Testis (tissue), 3 donors: ENCODE measurements around the gene VAMP1. TPM values are rescaled to one million over a fixed set of nuclear protein-coding genes. Genes with fewer than 3 reads are reported as not detected.

Experiments
- DNase-seq: peaks from one replicate; pipeline ENCODE4 v3.0.0-alpha.2; 2019
- H3K27ac ChIP-seq, 2 donors: fragments of 200-600 bp; sonication (generic); one replicate each; pipeline ENCODE4 v1.5.1; 2019
- H3K27me3 ChIP-seq: fragments of 200-600 bp; sonication (generic); one replicate; pipeline ENCODE4 v1.5.1; 2019
- H3K36me3 ChIP-seq: fragments of 200-600 bp; sonication (generic); one replicate; pipeline ENCODE4 v1.5.1; 2017; ENCODE audit warnings: low read depth; ENCODE audit errors: missing control alignments
- H3K4me1 ChIP-seq: fragments of 200-600 bp; sonication (generic); one replicate; pipeline ENCODE4 v1.5.1; 2019
- H3K4me3 ChIP-seq, 2 donors: fragments of 200-600 bp; sonication (generic); one replicate each; pipeline ENCODE4 v1.5.1; 2017 to 2019
- H3K9me3 ChIP-seq: fragments of 200-600 bp; sonication (generic); one replicate; pipeline ENCODE4 v1.5.1; 2017
- CTCF ChIP-seq, 3 experiments: fragments of 450-650 bp in 2 of 3; fragments of 200-600 bp in 1 of 3; sonication (generic) in 1 of 3; IDR thresholded peaks; one replicate each; pipeline ENCODE4 v1.5.1; 2016 to 2019; ENCODE audit warnings: antibody characterized with exemption in 3 of 3, mild to moderate bottlenecking in 2 of 3, moderate library complexity in 1 of 3
- POLR2A ChIP-seq: fragments of 450-650 bp; IDR thresholded peaks from one replicate; pipeline ENCODE4 v1.6.1; 2017; ENCODE audit warnings: antibody characterized with exemption, mild to moderate bottlenecking, moderate library complexity
- WGBS, 2 donors: methylation state at CpG; one replicate each; pipeline ENCODE4 v1.1.5; 2018; 5-methylcytosine and 5-hydroxymethylcytosine counted together
- intact Hi-C: fragments of 100-400 bp; cut with DNase I; formaldehyde crosslinking; loops from one replicate; pipeline ENCODE4 v1.15.1; 2023; ENCODE audit warnings: low total_unique reads
- polyA plus RNA-seq: library from polyadenylated mRNA; stranded (reverse); fragments of 350-450 nt; fragmentation: Illumina TruSeq; extraction: RNeasy Lipid Tissue Mini Kit (QIAGEN cat#74804); gene quantifications from one replicate; pipeline ENCODE4 v1.2.3, GENCODE V29; 2014; ENCODE audit warnings: low read depth, low replicate concordance; ENCODE audit not compliant: insufficient read depth
- total RNA-seq, 2 donors: library from RNA; depleted of rRNA; stranded (reverse); fragments of >200 nt; gene quantifications; one replicate each; pipeline ENCODE4 v1.2.3, GENCODE V29; 2016

The VAMP1 gene
- total and polyA plus RNA-seq, 3 donors from 2014 or later: 12.7 to 18.3 (median 15.0) TPM

DNA sequence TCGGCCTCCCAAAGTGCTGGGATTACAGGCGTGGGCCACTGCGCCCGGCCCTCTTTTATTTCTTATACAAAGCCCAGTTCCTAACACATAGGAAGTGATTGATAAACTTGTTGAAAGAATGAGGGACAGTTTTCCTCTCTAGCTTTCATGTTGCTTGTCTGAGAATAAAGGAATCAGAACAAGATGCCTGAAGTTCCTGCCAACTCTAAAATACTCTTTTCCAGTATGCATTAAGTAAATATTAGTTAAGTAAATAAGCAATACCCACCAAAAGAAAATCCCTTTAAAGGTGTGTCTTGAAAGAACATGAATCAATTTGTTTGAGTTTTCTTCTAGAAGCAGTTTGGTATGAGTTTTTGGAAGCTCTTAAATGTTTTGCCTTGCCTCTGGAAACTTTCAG, 50.1 kb downstream of the VAMP1 start:
- intact Hi-C loops: no loop called here
- no peak for DNase-seq
- H3K27ac ChIP-seq: no peak overlapping the region
- no peaks in the 10 kb centered on the region for H3K27me3 ChIP-seq
- WGBS, 2 donors: 73% methylated on average over 4 of the region's 4 CpGs
- TF ChIP-seq POLR2A (no peak), CTCF (IDR thresholded peaks at IDR 0.05) (no peak)
- peaks cover 11% of the 10 kb centered on the region for H3K4me1 ChIP-seq
- H3K9me3 ChIP-seq: no peaks in the 10 kb centered on the region
- no peak overlapping the region for H3K4me3 ChIP-seq
- H3K36me3 ChIP-seq: no peaks in the 10 kb centered on the region

DNA sequence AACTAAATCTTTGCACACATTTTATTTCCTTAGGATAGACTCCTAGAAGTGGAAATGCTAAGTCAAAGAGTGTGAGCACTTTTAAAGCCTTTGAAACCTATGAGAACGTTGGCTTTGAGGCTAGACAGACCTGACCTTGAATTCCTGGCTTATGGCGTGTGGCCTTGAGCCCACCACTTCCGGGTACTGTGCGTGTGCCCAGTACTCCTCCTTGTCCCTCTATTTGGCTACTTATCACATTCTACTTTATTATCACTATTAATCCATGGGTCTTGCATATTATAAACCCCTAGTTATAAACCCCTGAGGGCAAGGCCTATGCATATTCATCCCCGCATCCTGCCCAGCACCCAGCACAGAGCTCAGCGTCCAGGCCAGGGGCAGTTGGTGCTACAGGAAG, 51.7 kb downstream of the VAMP1 start:
- peak overlapping the region in 1 of 2 donors; percentile 30 for H3K27ac ChIP-seq
- no peaks in the 10 kb centered on the region for H3K9me3 ChIP-seq
- TF ChIP-seq CTCF (IDR thresholded peaks at IDR 0.05) (no peak), POLR2A (no peak)
- DNase-seq: no peak
- peaks cover 9% of the 10 kb centered on the region for H3K4me1 ChIP-seq
- no peak overlapping the region for H3K4me3 ChIP-seq
- H3K27me3 ChIP-seq: no peaks in the 10 kb centered on the region
- intact Hi-C loops: no loop called here
- H3K36me3 ChIP-seq: no peaks in the 10 kb centered on the region
- 34 to 50% methylated on average over 6 of the region's 6 CpGs for WGBS, 2 donors

DNA sequence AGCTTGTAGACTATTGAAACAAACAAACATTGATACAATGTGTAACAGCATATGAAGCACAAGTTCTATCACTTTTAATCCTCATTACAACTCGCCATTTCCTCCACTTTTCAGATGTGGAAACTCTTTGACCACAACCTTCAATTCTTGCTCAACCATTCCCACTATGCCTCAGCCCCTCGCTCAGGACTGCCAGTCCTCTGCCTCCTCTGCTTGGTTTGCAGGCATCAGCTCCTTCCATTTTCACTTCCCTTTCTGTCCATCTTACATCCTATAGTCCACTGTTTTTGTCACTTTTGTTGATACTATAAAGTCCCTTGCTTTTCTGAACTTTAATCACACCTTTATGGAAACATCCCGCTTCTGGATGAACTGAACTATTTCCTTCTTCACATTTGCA, 53.9 kb downstream of the VAMP1 start:
- TF ChIP-seq CTCF (IDR thresholded peaks at IDR 0.05) (no peak), POLR2A (no peak)
- intact Hi-C loops: no loop called here
- Histone ChIP-seq H3K27ac (no peak overlapping the region), H3K9me3 (no peaks in the 10 kb centered on the region), H3K27me3 (no peaks in the 10 kb centered on the region), H3K4me1 (peaks cover 6% of the 10 kb centered on the region), H3K4me3 (no peak overlapping the region), H3K36me3 (no peaks in the 10 kb centered on the region)
- WGBS, 2 donors: 84 to 91% methylated on average over 3 of the region's 3 CpGs
- no peak for DNase-seq

Other genes with a start within 250 kb of the VAMP1 start
- gene PLEKHG6, start 160.0 kb downstream of the VAMP1 start, total RNA-seq: 1 to 10 TPM in 1 of 2 donors, under 1 TPM in 1; 0.87 to 2.0 TPM
- gene PLEKHG6, start 160.0 kb downstream of the VAMP1 start, polyA plus RNA-seq: 2.2 TPM
- 100 to 1,000 TPM in 1 of 2 donors, 10 to 100 TPM in 1; 94.6 to 106 TPM for gene TNFRSF1A, start 128.6 kb downstream of the VAMP1 start, total RNA-seq
- gene TNFRSF1A, start 128.6 kb downstream of the VAMP1 start, polyA plus RNA-seq: 59.8 TPM
- 10 to 100 TPM; 22.7 to 43.1 TPM for gene SCNN1A, start 95.1 kb downstream of the VAMP1 start, total RNA-seq
- 14.6 TPM for gene SCNN1A, start 95.1 kb downstream of the VAMP1 start, polyA plus RNA-seq
- 100 to 1,000 TPM in 1 of 2 donors, 10 to 100 TPM in 1; 81.3 to 112 TPM for gene LTBR, start 86.5 kb downstream of the VAMP1 start, total RNA-seq
- 36.6 TPM for gene LTBR, start 86.5 kb downstream of the VAMP1 start, polyA plus RNA-seq
- gene CD27, start 25.7 kb downstream of the VAMP1 start, total RNA-seq: under 1 TPM in 1 of 2 donors, not detected in 1; 0.74 TPM
- 3.7 TPM for gene CD27, start 25.7 kb downstream of the VAMP1 start, polyA plus RNA-seq
- gene TAPBPL, start 18.6 kb downstream of the VAMP1 start, total RNA-seq: 10 to 100 TPM; 18.4 to 29.8 TPM
- 20.1 TPM for gene TAPBPL, start 18.6 kb downstream of the VAMP1 start, polyA plus RNA-seq
- gene MRPL51, start 22.6 kb upstream of the VAMP1 start, total RNA-seq: 100 to 1,000 TPM; 106 to 135 TPM
- 343 TPM for gene MRPL51, start 22.6 kb upstream of the VAMP1 start, polyA plus RNA-seq
- 10 to 100 TPM; 42.9 to 43.1 TPM for gene NCAPD2, start 23.4 kb upstream of the VAMP1 start, total RNA-seq
- 46.6 TPM for gene NCAPD2, start 23.4 kb upstream of the VAMP1 start, polyA plus RNA-seq
- 1,000 to 10,000 TPM; 1,591 to 1,928 TPM for gene GAPDH, start 63.8 kb upstream of the VAMP1 start, total RNA-seq
- 1,857 TPM for gene GAPDH, start 63.8 kb upstream of the VAMP1 start, polyA plus RNA-seq
- 10 to 100 TPM; 40.6 to 43.4 TPM for gene IFFO1, start 85.4 kb upstream of the VAMP1 start, total RNA-seq
- gene IFFO1, start 85.4 kb upstream of the VAMP1 start, polyA plus RNA-seq: 28.6 TPM
- gene NOP2, start 97.6 kb upstream of the VAMP1 start, total RNA-seq: 10 to 100 TPM; 51.8 to 60.3 TPM
- 38.6 TPM for gene NOP2, start 97.6 kb upstream of the VAMP1 start, polyA plus RNA-seq
- 100 to 1,000 TPM; 314 to 328 TPM for gene CHD4, start 136.7 kb upstream of the VAMP1 start, total RNA-seq
- 160 TPM for gene CHD4, start 136.7 kb upstream of the VAMP1 start, polyA plus RNA-seq
- 1 to 10 TPM; 1.5 to 2.4 TPM for gene LPAR5, start 165.3 kb upstream of the VAMP1 start, total RNA-seq
- 3.1 TPM for gene LPAR5, start 165.3 kb upstream of the VAMP1 start, polyA plus RNA-seq
- gene ACRBP, start 176.8 kb upstream of the VAMP1 start, total RNA-seq: 100 to 1,000 TPM; 172 to 241 TPM
- 715 TPM for gene ACRBP, start 176.8 kb upstream of the VAMP1 start, polyA plus RNA-seq
- 10 to 100 TPM; 58.3 to 63.0 TPM for gene ING4, start 192.4 kb upstream of the VAMP1 start, total RNA-seq
- gene ING4, start 192.4 kb upstream of the VAMP1 start, polyA plus RNA-seq: 48.1 TPM
- gene ZNF384, start 218.7 kb upstream of the VAMP1 start, total RNA-seq: 10 to 100 TPM; 78.5 to 85.1 TPM
- gene ZNF384, start 218.7 kb upstream of the VAMP1 start, polyA plus RNA-seq: 94.9 TPM
- gene PIANP, start 230.1 kb upstream of the VAMP1 start, total RNA-seq: 1 to 10 TPM; 3.3 to 5.8 TPM
- gene PIANP, start 230.1 kb upstream of the VAMP1 start, polyA plus RNA-seq: 7.6 TPM